Measurements from ENCODE around the gene SYMPK.

Gene SYMPK

DNA sequence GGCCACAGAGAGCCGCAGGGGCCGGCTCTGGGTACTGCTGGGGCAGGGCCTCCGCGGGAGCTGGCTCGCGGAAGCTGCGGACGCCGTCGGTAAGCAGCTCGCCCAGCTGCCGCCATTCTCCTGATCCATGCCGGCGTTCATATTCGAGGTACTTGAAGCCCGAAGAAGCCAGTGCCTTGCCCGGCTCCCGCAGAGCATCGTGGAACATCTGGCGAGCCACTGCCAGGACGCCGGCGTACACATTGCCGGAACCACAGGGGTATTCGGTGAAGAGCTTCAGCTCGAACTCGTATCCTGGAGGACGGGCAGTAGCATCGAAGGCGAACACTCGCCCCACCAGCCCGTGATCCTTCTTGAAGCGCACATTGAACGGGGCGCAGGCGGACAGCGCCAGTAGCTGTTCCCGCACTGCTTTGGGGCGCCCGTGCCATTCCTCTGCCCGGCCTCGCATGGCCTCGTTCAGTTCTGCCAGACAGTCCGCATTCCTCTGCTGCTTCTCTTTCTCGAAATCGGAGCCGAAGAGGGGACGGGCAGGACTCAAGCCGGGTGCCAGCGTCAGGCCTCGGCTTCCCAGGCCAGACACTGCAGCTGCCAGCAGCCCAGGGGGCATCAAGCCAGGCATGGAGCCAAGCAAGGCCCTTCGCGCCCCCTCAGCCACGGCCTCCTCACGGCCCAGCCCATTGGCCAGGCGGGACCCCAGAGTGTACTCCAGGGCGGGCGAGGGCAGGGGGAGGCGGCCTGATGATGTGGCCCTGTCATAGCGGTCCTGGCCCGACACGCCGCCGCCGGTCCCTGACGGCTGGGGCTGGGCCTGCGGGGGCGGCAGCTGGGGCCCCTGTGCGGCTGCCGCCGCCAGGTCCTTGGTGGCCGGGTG lies 22.0 kb upstream of the SYMPK start:
- no peak for DNase-seq (ENCODE audit: low read depth)
- TF ChIP-seq, protein P1, sequence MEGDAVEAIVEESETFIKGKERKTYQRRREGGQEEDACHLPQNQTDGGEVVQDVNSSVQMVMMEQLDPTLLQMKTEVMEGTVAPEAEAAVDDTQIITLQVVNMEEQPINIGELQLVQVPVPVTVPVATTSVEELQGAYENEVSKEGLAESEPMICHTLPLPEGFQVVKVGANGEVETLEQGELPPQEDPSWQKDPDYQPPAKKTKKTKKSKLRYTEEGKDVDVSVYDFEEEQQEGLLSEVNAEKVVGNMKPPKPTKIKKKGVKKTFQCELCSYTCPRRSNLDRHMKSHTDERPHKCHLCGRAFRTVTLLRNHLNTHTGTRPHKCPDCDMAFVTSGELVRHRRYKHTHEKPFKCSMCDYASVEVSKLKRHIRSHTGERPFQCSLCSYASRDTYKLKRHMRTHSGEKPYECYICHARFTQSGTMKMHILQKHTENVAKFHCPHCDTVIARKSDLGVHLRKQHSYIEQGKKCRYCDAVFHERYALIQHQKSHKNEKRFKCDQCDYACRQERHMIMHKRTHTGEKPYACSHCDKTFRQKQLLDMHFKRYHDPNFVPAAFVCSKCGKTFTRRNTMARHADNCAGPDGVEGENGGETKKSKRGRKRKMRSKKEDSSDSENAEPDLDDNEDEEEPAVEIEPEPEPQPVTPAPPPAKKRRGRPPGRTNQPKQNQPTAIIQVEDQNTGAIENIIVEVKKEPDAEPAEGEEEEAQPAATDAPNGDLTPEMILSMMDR (conservative IDR thresholded peaks at IDR 0.05; ENCODE audit: low read length) = no peak
- H3K4me3 ChIP-seq (ENCODE audit: low read length) = peak overlapping the region; percentile 76

DNA sequence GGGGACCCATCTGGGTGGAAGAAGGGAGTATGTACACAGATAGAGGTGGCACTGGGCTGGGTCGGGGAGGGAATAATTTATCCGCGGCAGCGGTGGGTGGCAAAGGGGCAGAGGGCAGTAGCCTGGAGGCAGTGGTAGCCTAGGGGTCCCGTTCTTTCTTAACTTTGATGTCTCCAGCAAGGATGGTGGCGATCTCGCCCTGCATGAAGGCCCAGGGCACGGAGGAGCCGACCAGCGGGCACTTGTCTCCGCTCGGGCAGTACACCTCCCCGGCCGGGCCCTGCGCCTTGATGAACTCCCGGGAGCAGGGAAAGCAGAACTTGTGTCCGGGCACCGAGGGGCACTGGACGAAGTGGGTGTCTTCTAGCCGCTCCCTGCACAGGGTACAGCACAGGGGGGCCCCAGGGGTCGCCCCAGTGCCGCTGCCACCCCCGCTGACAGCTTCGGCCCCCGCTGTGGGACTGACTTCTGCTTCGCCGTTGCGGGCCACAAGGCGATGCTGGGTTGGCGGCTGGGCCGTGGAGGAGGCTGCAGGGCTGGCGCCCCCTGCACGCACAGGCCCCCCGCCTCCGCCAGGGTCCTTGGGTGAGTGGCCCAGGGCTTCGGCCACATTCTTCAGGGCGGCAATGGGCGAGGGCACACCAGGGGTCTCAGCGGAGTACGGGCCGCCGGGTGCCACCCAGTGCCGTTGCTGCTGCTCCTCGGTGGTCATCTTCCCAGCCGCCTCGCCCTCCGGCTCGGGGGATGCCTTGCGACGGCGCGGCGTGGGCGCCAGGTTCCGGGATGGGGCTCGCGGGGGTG lies 21.1 kb upstream of the SYMPK start:
- TF ChIP-seq, protein P1 (conservative IDR thresholded peaks at IDR 0.05; ENCODE audit: low read length) = no peak
- H3K4me3 ChIP-seq (ENCODE audit: low read length) = peak overlapping the region; percentile 33
- DNase-seq (ENCODE audit: low read depth) = no peak

DNA sequence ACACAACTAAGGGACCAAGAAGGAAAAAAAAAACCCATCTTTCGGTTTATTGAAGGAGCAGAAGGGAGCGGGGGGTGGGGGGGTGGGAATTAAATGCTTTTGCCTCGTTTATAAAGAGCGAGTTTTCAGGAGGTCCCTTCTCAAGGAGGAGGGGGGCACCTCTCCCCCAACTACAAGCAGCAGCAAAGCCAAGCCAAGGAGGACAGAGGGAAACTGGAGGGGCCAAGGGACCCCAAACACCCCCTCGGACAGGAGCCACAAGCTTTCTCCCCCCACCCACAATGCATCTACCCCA lies 20.6 kb upstream of the SYMPK start:
- no peak for DNase-seq (ENCODE audit: low read depth)
- TF ChIP-seq, protein P1 (conservative IDR thresholded peaks at IDR 0.05; ENCODE audit: low read length) = no peak
- H3K4me3 ChIP-seq (ENCODE audit: low read length) = peak overlapping the region; percentile 33

DNA sequence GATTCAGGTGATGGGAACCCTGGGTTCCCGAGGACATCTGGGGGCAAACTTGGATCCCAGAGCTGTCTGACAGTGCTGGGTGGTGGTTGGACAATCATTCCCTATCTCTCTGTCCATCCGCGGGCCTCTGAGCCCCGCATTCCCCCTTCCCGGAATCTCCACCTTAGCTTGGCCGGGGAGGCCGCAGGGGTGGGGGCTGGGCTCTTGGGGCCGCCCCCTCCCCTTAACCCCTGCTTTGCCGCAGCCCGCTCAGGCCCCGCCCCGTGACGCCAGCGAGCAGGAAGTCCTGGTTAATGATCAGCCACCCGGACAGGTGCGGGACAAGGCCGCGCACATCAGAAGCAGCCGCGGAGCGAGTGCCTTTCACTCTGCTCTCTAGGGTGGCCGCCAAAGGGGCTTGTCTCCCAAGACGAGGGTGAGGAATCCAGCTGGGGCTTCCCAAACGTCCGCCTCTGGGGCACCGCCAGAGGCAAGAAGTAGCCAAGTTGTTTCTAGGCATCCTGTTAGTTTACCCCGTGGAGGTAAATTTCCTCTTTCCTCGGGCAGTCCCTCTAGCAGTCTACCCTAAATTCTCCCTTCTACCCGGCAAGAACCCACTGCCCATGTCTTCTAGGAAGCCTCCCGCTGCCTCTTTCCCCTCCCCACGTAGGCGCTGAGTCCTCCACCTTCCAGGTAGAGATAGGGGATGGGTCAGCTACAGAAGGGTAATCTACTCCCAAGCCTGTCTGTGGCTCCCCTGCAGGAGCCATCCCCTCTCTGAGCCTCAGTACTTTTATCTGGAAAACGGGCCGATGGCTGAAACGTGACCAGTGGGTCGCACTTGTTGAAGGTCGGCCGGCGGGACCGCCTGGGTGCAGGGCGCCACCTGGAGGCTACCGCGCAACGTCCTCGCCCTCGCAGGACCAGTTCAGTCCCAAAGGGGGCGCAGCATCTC lies 20.0 kb upstream of the SYMPK start:
- peak overlapping the region; percentile 38 for H3K4me3 ChIP-seq (ENCODE audit: low read length)
- peak; percentile 83 for DNase-seq (ENCODE audit: low read depth)
- TF ChIP-seq, protein P1 (conservative IDR thresholded peaks at IDR 0.05; ENCODE audit: low read length) = peak; percentile 98

DNA sequence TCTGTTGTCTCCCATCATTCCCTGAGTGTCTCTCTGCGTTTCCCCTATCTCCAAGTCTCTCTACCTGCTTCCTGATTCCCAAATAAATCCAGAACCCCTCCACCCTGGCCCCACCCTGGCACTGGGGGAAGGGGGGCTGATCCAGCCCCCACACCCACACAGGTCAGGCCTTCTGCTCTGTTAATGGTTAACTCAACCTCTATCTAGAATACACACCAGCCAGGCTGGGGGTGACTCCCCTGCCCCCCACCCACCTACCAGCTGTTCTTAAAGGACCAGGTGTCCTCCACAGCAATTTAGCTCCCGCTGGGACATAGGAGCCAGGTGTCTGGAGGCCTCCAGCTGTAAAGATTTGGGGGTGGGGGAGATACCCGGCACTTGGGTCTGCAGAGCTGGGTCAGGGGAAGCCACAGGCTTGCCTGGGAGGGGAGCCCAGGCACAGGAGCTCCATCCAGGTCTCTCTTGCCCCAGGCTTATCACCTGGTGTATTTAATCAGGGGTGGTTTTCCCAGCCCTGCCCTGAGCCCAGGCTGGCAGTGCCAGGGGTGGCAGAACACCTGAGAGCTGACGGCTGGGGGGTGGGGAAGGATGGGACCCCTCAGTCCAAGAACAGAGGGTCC lies 19.1 kb upstream of the SYMPK start:
- DNase-seq (ENCODE audit: low read depth) = no peak
- TF ChIP-seq, protein P1 (conservative IDR thresholded peaks at IDR 0.05; ENCODE audit: low read length) = no peak
- H3K4me3 ChIP-seq (ENCODE audit: low read length) = no peak overlapping the region

DNA sequence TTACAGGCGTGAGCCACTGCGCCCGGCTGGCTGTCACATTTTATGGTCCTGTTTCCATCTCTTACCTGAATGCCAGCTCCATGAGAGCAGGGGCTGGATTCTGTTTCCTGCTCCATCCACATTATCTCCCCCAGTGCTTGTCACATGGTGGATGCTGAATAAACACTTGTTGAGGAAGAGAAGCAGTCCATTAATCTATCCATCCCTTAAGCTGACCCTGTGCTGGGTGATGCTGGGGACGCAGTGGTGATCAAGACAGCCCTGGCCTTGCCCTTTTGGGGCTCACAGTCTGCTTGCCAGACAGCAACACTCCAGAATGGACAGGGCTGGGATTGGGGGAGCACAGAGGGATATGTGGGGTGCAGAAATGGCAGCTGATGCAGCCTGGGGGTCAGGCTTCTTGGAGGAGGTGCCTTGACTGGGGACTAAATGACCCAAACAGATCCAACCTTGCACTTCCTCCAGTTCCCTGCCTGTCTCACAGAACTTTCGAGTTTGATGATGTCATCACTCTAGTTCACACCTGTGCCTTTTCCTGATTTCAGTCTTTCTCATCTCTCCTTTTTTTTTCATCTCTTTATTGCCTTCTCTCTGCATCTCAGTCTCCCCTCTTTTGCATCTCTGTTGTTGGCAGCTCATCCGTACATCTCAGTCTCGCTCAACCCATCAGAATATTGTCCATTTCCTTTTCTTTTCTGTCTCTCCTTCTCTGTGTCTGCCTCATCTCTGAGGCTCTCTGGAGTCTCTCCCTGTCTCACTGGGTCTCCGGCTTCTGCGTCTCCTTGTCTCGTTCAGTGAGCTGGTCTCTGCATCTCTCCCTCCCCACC lies 18.3 kb upstream of the SYMPK start:
- TF ChIP-seq, protein P1 (conservative IDR thresholded peaks at IDR 0.05; ENCODE audit: low read length) = no peak
- H3K4me3 ChIP-seq (ENCODE audit: low read length) = no peak overlapping the region
- DNase-seq (ENCODE audit: low read depth) = no peak

All from AG10803 (cell line).